ENCODE results near the gene IFNA6.
"Not testable (repeated sequence)": the region's sequence is repeated elsewhere in the genome, so short reads cannot be mapped to it uniquely, and the experiment has no call there.

The IFNA6 gene

GRCh38 chr9:21350787-21351186, at the start of gene IFNA6:
IFNA6 (minus strand) TSS chr9:21350887; CDS start chr9:21350887, 0 bp downstream.
- no peak within 1 kb of the TSS for H3K4me3 ChIP-seq (ENCODE audit: low read depth, low read length)
- H3K27ac ChIP-seq (ENCODE audit: low read depth, low read length) = no peak within 1 kb of the TSS
- H3K27me3 ChIP-seq (ENCODE audit: control insufficient read depth, insufficient read depth, low read length) = no peaks in the 10 kb centered on the region
- no peak within 1 kb of the TSS for H3K9ac ChIP-seq (ENCODE audit: low read length)
- H3K36me3 ChIP-seq (ENCODE audit: control insufficient read depth, insufficient read depth, low read length) = no peaks in the 10 kb centered on the region
- H3K4me1 ChIP-seq (ENCODE audit: control insufficient read depth, insufficient read depth, low read length) = no peaks in the 10 kb centered on the region
- peaks cover 3% of the 10 kb centered on the region; the same call in 1 of the 2 replicates for H3K9me3 ChIP-seq (ENCODE audit: control insufficient read depth, insufficient read depth, low read depth, low read length)

DNA sequence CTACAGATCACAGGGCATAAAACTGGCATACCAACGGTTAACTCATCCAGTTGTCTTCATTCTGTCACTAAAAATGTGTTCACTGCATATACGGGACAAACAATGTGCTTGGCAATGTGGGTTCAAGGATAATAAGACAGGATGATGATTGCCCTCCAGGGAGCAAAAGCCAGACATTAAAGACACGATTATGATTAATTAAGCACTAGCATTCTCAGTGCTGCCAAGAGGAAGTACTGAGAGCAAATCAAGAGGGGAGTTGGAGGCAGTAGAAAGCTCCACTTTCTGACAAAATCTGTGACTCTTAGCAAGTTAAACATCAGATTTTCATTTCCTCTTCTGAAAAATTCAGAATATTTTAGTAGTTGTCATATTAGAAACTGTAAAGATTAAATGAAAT, 49.3 kb upstream of the IFNA6 start:
- Histone ChIP-seq H3K9me3 (ENCODE audit: control insufficient read depth, insufficient read depth, low read depth, low read length) (no peaks in the 10 kb centered on the region), H3K4me3 (ENCODE audit: low read depth, low read length) (no peak overlapping the region), H3K27me3 (ENCODE audit: control insufficient read depth, insufficient read depth, low read length) (peaks cover 69% of the 10 kb centered on the region), H3K9ac (ENCODE audit: low read length) (no peak overlapping the region), H3K27ac (ENCODE audit: low read depth, low read length) (no peak overlapping the region), H3K4me1 (ENCODE audit: control insufficient read depth, insufficient read depth, low read length) (no peaks in the 10 kb centered on the region), H3K36me3 (ENCODE audit: control insufficient read depth, insufficient read depth, low read length) (no peaks in the 10 kb centered on the region)

GRCh38 chr9:21398955-21399489, 48.3 kb upstream of the IFNA6 start:
- Histone ChIP-seq H3K4me3 (ENCODE audit: low read depth, low read length) (no peak overlapping the region), H3K36me3 (ENCODE audit: control insufficient read depth, insufficient read depth, low read length) (no peaks in the 10 kb centered on the region), H3K4me1 (ENCODE audit: control insufficient read depth, insufficient read depth, low read length) (no peaks in the 10 kb centered on the region), H3K9me3 (ENCODE audit: control insufficient read depth, insufficient read depth, low read depth, low read length) (no peaks in the 10 kb centered on the region), H3K27ac (ENCODE audit: low read depth, low read length) (no peak overlapping the region), H3K27me3 (ENCODE audit: control insufficient read depth, insufficient read depth, low read length) (peaks cover 70% of the 10 kb centered on the region), H3K9ac (ENCODE audit: low read length) (no peak overlapping the region)

DNA sequence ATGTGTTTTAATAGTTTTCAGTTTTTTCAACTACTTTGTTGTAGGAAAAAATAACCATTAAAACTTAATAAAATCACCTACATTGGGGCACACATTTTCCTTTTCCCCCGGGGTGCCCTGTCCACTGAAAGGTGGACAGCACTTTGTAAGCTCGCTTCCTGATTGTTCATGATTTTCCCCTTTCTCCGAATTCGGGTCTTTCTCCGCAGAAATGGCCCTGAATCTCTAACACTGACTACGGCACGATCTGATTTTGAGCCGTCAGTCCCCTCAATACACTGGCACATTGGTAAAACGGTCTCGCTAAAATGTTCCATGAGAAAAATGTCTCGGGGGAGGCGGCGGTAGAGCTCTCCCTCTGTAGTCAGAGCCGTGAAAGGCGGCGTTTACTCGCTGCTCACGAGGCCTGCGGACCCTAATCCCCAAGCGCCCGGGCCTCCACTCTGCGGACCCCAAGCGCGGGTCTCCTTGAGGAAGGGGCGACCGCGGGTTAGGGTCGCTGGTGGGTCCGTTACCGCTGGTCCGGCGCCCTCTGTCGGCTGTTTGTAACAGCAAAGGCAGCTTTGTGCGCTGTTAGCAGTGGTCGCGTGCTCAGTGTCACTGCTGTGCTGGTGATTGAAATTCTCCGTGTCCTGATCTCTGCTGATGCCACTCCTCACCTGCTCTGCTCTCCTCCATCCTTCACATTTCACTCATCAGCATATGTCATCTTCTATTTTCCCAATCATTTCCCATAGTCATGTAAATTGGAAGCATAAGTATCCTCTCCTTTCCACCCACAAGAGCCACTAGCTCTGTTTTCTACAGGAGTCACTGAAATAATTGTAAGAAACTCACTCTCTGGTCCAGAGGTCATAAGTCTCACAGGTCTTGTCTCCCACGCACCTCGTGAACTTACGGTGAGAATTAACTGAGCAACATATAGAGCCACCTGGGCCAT, 45.4 kb upstream of the IFNA6 start:
- H3K9ac ChIP-seq (ENCODE audit: low read length) = no peak overlapping the region
- H3K4me1 ChIP-seq (ENCODE audit: control insufficient read depth, insufficient read depth, low read length) = no peaks in the 10 kb centered on the region
- peak overlapping the region; percentile 49 for H3K4me3 ChIP-seq (ENCODE audit: low read depth, low read length)
- H3K36me3 ChIP-seq (ENCODE audit: control insufficient read depth, insufficient read depth, low read length) = no peaks in the 10 kb centered on the region
- H3K9me3 ChIP-seq (ENCODE audit: control insufficient read depth, insufficient read depth, low read depth, low read length) = no peaks in the 10 kb centered on the region
- H3K27me3 ChIP-seq (ENCODE audit: control insufficient read depth, insufficient read depth, low read length) = peaks cover 53% of the 10 kb centered on the region
- H3K27ac ChIP-seq (ENCODE audit: low read depth, low read length) = no peak overlapping the region

DNA sequence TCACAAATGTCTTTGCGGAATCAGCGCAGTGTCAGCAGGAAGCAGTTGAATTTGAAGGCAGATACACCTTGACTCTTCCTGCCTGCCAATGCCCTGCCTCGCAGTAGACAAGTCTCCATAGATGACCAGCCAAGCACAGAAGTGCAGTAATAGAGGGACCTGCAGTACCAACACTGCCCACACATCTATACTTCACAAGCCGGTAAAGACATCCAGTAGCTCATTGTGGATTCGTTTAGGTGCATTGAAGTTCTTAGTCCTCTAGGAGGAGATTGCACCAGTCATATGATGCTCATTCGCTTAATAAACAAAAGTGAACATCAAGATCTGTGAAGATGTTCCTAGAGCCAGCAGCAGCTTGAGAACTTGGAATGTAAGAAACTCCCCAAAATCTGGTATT, 41.6 kb upstream of the IFNA6 start:
- Histone ChIP-seq H3K4me1 (ENCODE audit: control insufficient read depth, insufficient read depth, low read length) (no peaks in the 10 kb centered on the region), H3K9me3 (ENCODE audit: control insufficient read depth, insufficient read depth, low read depth, low read length) (no peaks in the 10 kb centered on the region), H3K36me3 (ENCODE audit: control insufficient read depth, insufficient read depth, low read length) (no peaks in the 10 kb centered on the region), H3K27me3 (ENCODE audit: control insufficient read depth, insufficient read depth, low read length) (peaks cover 34% of the 10 kb centered on the region), H3K27ac (ENCODE audit: low read depth, low read length) (no peak overlapping the region), H3K4me3 (ENCODE audit: low read depth, low read length) (no peak overlapping the region), H3K9ac (ENCODE audit: low read length) (no peak overlapping the region)

DNA sequence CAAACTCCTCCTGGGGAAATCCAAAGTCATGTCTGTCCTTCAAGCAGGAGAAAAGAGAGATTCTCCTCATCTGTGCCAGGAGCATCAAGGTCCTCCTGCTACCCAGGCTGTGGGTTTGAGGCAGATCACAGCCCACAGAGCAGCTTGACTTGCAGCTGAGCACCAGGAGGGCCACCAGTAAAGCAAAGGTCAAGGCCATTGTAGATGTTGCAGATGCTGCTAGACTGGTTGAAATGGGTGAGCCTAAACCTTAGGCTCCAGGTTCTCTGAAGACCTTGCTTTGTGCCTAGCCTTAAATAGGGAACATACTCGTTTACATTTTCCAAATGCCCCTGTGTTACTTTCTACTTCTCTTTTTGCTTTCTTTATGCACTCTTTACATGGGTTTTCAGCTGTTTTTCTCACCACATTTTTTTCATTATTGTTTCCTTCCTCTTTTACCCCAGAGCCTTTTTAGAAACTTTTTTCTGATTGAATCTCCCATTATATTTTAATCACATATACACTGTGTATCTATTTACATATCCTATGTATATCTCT, 34.5 kb upstream of the IFNA6 start, which contains the start of gene IFNA2:
IFNA2 (minus strand) TSS at position 268 of the 540 bp plus-strand sequence; CDS start at position 199, 69 bp downstream.
- Histone ChIP-seq H3K4me3 (ENCODE audit: low read depth, low read length) (no peak within 1 kb of the TSS), H3K9ac (ENCODE audit: low read length) (no peak within 1 kb of the TSS), H3K4me1 (ENCODE audit: control insufficient read depth, insufficient read depth, low read length) (peaks cover 9% of the 10 kb centered on the region), H3K27ac (ENCODE audit: low read depth, low read length) (no peak within 1 kb of the TSS), H3K36me3 (ENCODE audit: control insufficient read depth, insufficient read depth, low read length) (no peaks in the 10 kb centered on the region), H3K27me3 (ENCODE audit: control insufficient read depth, insufficient read depth, low read length) (no peaks in the 10 kb centered on the region), H3K9me3 (ENCODE audit: control insufficient read depth, insufficient read depth, low read depth, low read length) (no peaks in the 10 kb centered on the region)

- Histone ChIP-seq H3K27me3 (ENCODE audit: control insufficient read depth, insufficient read depth, low read length) (no peaks in the 10 kb centered on the region), H3K9me3 (ENCODE audit: control insufficient read depth, insufficient read depth, low read depth, low read length) (no peaks in the 10 kb centered on the region), H3K4me1 (ENCODE audit: control insufficient read depth, insufficient read depth, low read length) (peaks cover 9% of the 10 kb centered on the region), H3K4me3 (ENCODE audit: low read depth, low read length) (no peak overlapping the region), H3K36me3 (ENCODE audit: control insufficient read depth, insufficient read depth, low read length) (no peaks in the 10 kb centered on the region), H3K9ac (ENCODE audit: low read length) (no peak overlapping the region), H3K27ac (ENCODE audit: low read depth, low read length) (no peak overlapping the region)
These were observed 32.9 kb upstream of the IFNA6 start for GRCh38 chr9:21383627-21384026.

GRCh38 chr9:21381448-21382339, 31.0 kb upstream of the IFNA6 start:
- no peaks in the 10 kb centered on the region for H3K9me3 ChIP-seq (ENCODE audit: control insufficient read depth, insufficient read depth, low read depth, low read length)
- no peaks in the 10 kb centered on the region for H3K27me3 ChIP-seq (ENCODE audit: control insufficient read depth, insufficient read depth, low read length)
- no peak overlapping the region for H3K9ac ChIP-seq (ENCODE audit: low read length)
- H3K4me3 ChIP-seq (ENCODE audit: low read depth, low read length) = no peak overlapping the region
- H3K4me1 ChIP-seq (ENCODE audit: control insufficient read depth, insufficient read depth, low read length) = peaks cover 9% of the 10 kb centered on the region
- H3K27ac ChIP-seq (ENCODE audit: low read depth, low read length) = no peak overlapping the region
- H3K36me3 ChIP-seq (ENCODE audit: control insufficient read depth, insufficient read depth, low read length) = no peaks in the 10 kb centered on the region

DNA sequence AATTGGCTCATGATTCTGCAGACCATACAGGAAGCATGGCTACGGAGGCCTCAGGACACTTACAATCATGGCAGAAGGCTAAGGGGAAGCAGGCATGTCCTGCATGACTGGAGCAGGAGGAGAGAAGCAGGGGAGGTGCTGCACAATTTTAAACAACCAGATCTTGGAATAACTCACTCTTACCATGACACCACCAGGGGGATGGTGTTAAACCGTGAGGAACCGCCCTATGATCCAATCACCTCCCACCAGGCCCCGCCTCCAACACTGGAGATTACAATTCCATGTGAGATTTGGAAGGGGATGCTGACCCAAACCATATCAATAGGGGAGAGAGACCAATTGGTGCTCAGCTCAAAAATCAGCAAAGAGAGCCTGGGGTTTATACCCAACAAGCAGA, 20.8 kb upstream of the IFNA6 start:
- not testable (repeated sequence) for H3K4me3 ChIP-seq (ENCODE audit: low read depth, low read length); H3K36me3 ChIP-seq (ENCODE audit: control insufficient read depth, insufficient read depth, low read length); H3K9me3 ChIP-seq (ENCODE audit: control insufficient read depth, insufficient read depth, low read depth, low read length); H3K27ac ChIP-seq (ENCODE audit: low read depth, low read length); H3K9ac ChIP-seq (ENCODE audit: low read length); H3K27me3 ChIP-seq (ENCODE audit: control insufficient read depth, insufficient read depth, low read length); H3K4me1 ChIP-seq (ENCODE audit: control insufficient read depth, insufficient read depth, low read length)

- Histone ChIP-seq H3K4me1 (ENCODE audit: control insufficient read depth, insufficient read depth, low read length) (no peaks in the 10 kb centered on the region), H3K27ac (ENCODE audit: low read depth, low read length) (no peak within 1 kb of the TSS), H3K27me3 (ENCODE audit: control insufficient read depth, insufficient read depth, low read length) (no peaks in the 10 kb centered on the region), H3K36me3 (ENCODE audit: control insufficient read depth, insufficient read depth, low read length) (no peaks in the 10 kb centered on the region), H3K9ac (ENCODE audit: low read length) (no peak within 1 kb of the TSS), H3K4me3 (ENCODE audit: low read depth, low read length) (no peak within 1 kb of the TSS), H3K9me3 (ENCODE audit: control insufficient read depth, insufficient read depth, low read depth, low read length) (no peaks in the 10 kb centered on the region)
These were observed 17.3 kb upstream of the IFNA6 start, which contains the start of gene IFNA13 for GRCh38 chr9:21367957-21368356. IFNA13 (minus strand) TSS chr9:21368057; CDS start chr9:21368010, 47 bp downstream.

Data from HUES6 (cell line).